HG03039 (cell line): ENCODE results near the gene SYK.

ENCODE experiments used
- ATAC-seq: cut with Tn5 transposase; IDR thresholded peaks from one replicate; pipeline ENCODE4 v1.9.1; 2021; ENCODE audit warnings: mild to moderate bottlenecking, moderate library complexity; ENCODE audit not compliant: unreplicated experiment

The SYK gene

GRCh38 chr9:90846770-90847419 lies 45.3 kb downstream of the SYK start:
- no peak for ATAC-seq

- ATAC-seq: no peak
Observed at GRCh38 chr9:90847971-90848370, 46.4 kb downstream of the SYK start.

GRCh38 chr9:90848866-90849265 lies 47.2 kb downstream of the SYK start:
- no peak for ATAC-seq

- ATAC-seq: no peak
Observed at GRCh38 chr9:90851444-90851843, 49.8 kb downstream of the SYK start.

GRCh38 chr9:90853945-90854344 lies 52.3 kb downstream of the SYK start:
- ATAC-seq: no peak

- no peak for ATAC-seq
Observed at GRCh38 chr9:90854637-90855175, 53.1 kb downstream of the SYK start.

- no peak for ATAC-seq
Observed at GRCh38 chr9:90855208-90855902, 53.7 kb downstream of the SYK start.

GRCh38 chr9:90857091-90857490 lies 55.5 kb downstream of the SYK start:
- no peak for ATAC-seq

- no peak for ATAC-seq
Observed at GRCh38 chr9:90857855-90858254, 56.2 kb downstream of the SYK start.

- no peak for ATAC-seq
Observed at GRCh38 chr9:90858457-90858901, 56.9 kb downstream of the SYK start.

- no peak for ATAC-seq
Observed at GRCh38 chr9:90860382-90860781, 58.8 kb downstream of the SYK start.

GRCh38 chr9:90860826-90861225 lies 59.2 kb downstream of the SYK start:
- no peak for ATAC-seq

GRCh38 chr9:90861380-90861779 lies 59.8 kb downstream of the SYK start:
- no peak for ATAC-seq

GRCh38 chr9:90861826-90862740 lies 60.5 kb downstream of the SYK start:
- ATAC-seq: no peak

GRCh38 chr9:90864779-90865178 lies 63.2 kb downstream of the SYK start:
- no peak for ATAC-seq

GRCh38 chr9:90867101-90867500 lies 65.5 kb downstream of the SYK start:
- ATAC-seq: no peak

GRCh38 chr9:90868555-90868954 lies 66.9 kb downstream of the SYK start:
- no peak for ATAC-seq

- ATAC-seq: no peak
Observed at GRCh38 chr9:90869361-90869760, 67.7 kb downstream of the SYK start.

- ATAC-seq: no peak
Observed at GRCh38 chr9:90870621-90871326, 69.2 kb downstream of the SYK start.

GRCh38 chr9:90871327-90871935 lies 69.8 kb downstream of the SYK start:
- no peak for ATAC-seq
